ENCODE measurements around the gene TOP1.

Gene TOP1

DNA sequence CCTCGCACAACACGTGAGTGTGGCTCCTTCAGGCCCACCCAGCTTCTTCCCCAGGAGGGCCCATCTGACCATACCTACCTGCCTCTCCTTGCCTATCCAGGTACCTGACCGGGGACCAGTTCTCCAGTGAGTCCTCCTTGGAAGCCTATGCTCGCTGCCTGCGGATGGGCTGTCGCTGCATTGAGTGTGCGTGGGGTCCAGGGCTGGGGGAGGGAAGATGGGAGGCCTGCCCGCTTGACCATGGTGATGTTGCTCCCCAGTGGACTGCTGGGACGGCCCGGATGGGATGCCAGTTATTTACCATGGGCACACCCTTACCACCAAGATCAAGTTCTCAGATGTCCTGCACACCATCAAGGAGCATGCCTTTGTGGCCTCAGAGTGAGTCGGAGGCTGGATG is 135.2 kb downstream of the TOP1 start:
- Mint-ChIP-seq H3K4me3 (no peak overlapping the region), H3K4me1 (peaks cover 98% of the 10 kb centered on the region), H3K27ac (peak overlapping the region; percentile 70 to 82), H3K27me3 (no peaks in the 10 kb centered on the region), H3K9me3 (no peaks in the 10 kb centered on the region)
- no peak for ATAC-seq
- DNase-seq, result no peak

DNA sequence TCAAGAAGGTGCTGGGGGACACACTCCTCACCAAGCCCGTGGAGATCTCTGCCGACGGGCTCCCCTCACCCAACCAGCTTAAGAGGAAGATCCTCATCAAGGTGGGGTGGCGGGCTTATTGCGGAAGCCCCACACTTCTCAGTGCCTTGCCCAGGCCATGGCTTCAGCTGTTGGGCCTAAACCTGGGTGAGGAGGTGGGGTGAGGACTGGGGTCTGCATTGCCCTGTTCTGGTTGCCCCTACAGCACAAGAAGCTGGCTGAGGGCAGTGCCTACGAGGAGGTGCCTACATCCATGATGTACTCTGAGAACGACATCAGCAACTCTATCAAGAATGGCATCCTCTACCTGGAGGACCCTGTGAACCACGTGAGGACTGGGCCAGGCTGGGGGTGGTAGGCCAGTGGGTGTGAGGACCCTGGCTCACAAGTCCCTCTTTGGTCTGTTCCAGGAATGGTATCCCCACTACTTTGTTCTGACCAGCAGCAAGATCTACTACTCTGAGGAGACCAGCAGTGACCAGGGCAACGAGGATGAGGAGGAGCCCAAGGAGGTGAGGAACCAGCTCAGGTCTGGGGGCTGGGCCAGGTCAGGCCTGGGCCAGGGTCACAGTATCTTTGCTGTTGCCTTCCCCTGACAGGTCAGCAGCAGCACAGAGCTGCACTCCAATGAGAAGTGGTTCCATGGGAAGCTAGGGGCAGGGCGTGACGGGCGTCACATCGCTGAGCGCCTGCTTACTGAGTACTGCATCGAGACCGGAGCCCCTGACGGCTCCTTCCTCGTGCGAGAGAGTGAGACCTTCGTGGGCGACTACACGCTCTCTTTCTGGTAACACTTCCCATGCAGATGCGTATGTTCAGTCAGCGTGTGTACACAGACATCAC is 136.6 kb downstream of the TOP1 start:
- no peak overlapping the region for H3K4me3 Mint-ChIP-seq
- ATAC-seq, result no peak
- H3K27ac Mint-ChIP-seq, result peak overlapping the region in 1 of 2 donors; percentile 80
- no peak for DNase-seq
- peaks cover 97% of the 10 kb centered on the region for H3K4me1 Mint-ChIP-seq
- H3K9me3 Mint-ChIP-seq, result no peaks in the 10 kb centered on the region
- no peaks in the 10 kb centered on the region for H3K27me3 Mint-ChIP-seq

DNA sequence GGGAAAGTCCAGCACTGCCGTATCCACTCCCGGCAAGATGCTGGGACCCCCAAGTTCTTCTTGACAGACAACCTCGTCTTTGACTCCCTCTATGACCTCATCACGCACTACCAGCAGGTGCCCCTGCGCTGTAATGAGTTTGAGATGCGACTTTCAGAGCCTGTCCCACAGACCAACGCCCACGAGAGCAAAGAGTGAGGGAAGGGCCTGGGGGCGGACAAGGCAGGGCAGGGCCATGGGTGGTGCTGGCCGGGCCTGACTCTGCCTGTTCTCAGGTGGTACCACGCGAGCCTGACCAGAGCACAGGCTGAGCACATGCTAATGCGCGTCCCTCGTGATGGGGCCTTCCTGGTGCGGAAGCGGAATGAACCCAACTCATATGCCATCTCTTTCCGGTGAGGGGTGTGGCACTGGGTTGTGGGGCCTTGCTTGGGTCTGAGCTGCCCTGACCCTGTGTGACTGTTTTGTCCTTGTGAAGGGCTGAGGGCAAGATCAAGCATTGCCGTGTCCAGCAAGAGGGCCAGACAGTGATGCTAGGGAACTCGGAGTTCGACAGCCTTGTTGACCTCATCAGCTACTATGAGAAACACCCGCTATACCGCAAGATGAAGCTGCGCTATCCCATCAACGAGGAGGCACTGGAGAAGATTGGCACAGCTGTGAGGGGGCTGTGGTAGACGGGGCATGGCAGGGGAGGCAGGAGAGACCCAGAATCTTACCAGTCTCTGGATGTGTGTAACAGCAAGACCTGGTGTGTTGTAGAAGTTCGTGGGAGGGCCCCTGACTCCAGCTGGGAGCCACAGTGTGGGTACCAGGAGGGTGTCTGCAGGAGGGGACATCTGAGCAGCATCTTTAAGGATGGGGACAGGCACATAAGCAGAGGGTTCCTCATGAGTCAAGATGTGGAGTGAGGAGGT is 137.8 kb downstream of the TOP1 start:
- DNase-seq, result no peak
- no peaks in the 10 kb centered on the region for H3K9me3 Mint-ChIP-seq
- H3K4me1 Mint-ChIP-seq, result peaks cover 97% of the 10 kb centered on the region
- H3K4me3 Mint-ChIP-seq, result no peak overlapping the region
- H3K27me3 Mint-ChIP-seq, result no peaks in the 10 kb centered on the region
- peak overlapping the region; percentile 89 to 93 for H3K27ac Mint-ChIP-seq
- no peak for ATAC-seq

DNA sequence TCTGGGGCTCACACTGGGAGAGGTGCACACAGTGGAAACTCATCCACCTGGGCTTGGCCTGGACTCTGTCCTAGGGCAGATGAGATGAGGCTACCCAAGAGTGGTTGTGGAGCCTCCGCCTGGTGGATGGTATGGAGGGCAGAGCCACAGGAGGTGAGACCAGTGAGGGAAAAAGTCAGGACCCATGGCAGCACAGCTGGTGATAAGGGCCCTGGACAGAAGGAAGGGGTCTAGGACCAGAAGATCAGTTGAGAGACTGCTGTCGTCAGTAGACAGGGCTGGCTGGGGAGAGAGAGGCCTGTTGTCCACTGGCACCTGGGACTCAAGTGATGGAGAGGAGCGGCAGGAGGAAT is 138.5 kb downstream of the TOP1 start:
- no peaks in the 10 kb centered on the region for H3K27me3 Mint-ChIP-seq
- H3K27ac Mint-ChIP-seq, result peak overlapping the region; percentile 86 to 93
- DNase-seq (no peak), ATAC-seq (no peak)
- no peak overlapping the region for H3K4me3 Mint-ChIP-seq
- H3K9me3 Mint-ChIP-seq, result no peaks in the 10 kb centered on the region
- peaks cover 97% of the 10 kb centered on the region for H3K4me1 Mint-ChIP-seq

DNA sequence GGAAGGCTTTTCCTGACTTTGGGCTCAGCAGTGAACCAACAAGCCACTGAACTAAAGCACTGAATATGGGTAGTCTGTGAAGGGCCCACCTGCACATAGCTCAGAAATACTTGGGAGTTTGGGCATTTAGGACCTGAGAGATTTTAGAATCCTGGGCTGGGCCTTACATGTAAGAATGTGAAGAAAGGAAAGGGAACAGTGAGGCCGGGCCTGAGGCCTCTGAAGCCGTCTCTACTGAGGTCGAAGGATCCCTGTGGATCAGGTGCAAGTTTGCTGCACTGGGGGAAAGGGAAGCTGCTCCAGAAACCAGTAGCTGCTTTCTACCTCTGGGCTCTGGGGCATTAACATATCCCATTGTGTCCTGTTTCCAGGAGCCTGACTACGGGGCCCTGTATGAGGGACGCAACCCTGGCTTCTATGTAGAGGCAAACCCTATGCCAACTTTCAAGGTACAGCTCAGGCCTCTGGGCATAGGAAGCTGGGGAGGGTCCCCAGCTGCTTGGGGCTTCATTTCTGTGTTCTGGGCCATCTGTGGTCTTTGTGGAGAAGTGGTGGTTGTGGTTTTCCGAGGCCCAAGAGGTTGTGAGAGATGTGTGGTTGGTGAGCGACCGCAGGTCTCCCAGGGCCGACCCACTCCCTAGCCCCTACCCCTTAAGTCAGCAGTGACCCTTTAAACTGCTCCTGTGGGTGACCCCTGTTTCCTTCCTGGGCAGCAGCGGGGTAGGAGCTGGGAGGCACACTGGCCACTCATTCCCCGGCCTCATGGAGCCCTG is 139.0 kb downstream of the TOP1 start:
- DNase-seq (no peak), ATAC-seq (peak; percentile 28)
- peak overlapping the region; percentile 62 to 86 for H3K27ac Mint-ChIP-seq
- peaks cover 96% of the 10 kb centered on the region for H3K4me1 Mint-ChIP-seq
- no peaks in the 10 kb centered on the region for H3K27me3 Mint-ChIP-seq
- no peaks in the 10 kb centered on the region for H3K9me3 Mint-ChIP-seq
- no peak overlapping the region for H3K4me3 Mint-ChIP-seq

DNA sequence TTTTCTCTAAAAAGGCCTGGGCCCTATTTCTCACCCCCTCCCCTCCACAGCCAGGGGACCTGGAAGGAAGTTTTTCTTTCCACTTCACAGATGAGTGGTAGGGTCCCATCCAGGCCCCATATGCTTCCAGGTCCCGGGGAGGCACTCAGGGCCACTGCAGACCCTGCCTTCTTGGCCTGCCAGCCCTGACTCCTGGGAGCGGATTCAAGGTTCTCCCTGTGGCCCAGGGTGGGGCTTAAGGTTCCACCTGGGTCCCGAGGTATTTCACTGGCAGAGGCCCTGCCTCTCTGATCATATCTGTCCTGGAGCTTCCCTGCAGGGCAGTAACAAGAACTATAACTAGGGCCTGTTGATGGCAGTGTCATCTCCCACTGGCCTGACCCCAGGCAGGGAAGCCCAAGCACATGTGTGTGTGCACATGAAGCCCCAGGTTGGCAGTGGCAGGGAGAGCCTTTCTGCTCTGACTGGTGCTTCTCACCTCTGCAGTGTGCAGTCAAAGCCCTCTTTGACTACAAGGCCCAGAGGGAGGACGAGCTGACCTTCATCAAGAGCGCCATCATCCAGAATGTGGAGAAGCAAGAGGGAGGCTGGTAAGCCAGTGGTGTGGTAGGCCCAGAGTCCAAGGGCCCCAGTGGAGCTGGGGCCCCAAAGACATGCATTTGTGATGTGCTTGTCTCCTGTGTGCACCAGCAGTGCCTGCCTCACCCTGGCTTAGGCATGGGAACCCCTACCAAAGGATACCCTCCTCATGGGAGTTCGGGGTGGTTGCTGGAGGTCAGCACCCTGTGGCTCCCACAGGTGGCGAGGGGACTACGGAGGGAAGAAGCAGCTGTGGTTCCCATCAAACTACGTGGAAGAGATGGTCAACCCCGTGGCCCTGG is 139.9 kb downstream of the TOP1 start:
- Mint-ChIP-seq H3K27ac (peak overlapping the region; percentile 16 to 62), H3K4me1 (peaks cover 96% of the 10 kb centered on the region), H3K9me3 (no peaks in the 10 kb centered on the region), H3K4me3 (no peak overlapping the region), H3K27me3 (no peaks in the 10 kb centered on the region)
- ATAC-seq, result no peak
- no peak for DNase-seq

DNA sequence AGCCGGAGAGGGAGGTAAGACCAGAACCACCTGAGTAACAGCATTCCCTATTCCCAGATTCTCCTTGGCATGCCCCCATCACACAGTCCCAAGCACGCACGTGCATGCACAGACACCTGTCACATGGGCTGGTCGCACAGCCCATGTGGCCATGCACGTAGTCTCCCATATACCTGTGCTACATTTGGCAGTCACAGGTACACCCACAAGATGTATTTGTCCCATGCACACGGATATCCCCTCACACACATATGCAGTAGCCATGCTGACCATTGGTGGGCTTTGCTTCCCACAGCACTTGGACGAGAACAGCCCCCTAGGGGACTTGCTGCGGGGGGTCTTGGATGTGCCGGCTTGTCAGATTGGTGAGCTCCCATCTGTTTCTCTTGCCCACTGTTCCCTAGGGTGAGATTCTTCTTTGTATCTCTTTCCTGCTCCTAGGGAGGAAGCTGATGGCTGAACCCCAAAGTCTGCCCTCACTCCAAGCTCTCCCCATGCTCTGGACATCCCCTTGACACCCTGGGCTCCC is 140.6 kb downstream of the TOP1 start:
- ATAC-seq, result no peak
- peak overlapping the region; percentile 29 to 65 for H3K27ac Mint-ChIP-seq
- H3K4me3 Mint-ChIP-seq, result no peak overlapping the region
- no peaks in the 10 kb centered on the region for H3K27me3 Mint-ChIP-seq
- peaks cover 95% of the 10 kb centered on the region for H3K4me1 Mint-ChIP-seq
- no peaks in the 10 kb centered on the region for H3K9me3 Mint-ChIP-seq
- no peak for DNase-seq

DNA sequence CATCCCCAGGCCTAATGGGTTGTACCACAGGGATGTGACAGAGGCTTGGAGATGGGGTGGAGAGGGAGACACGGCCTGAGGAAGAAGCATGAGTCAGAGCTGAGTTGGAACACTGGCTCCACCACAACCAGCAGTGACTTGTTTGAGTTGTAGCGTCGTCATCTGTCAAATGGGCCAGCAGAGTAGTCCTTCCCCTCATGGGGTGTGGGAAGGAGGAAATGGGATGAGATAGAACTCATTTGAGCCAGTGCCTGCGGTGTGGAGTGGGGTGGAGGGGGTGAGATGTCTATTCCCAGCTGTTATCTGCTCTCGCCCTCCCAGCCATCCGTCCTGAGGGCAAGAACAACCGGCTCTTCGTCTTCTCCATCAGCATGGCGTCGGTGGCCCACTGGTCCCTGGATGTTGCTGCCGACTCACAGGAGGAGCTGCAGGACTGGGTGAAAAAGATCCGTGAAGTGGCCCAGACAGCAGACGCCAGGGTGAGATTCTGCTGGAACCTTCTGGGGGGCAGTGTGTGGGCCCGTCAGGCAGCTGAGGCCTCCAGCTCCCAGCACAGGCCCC is 141.2 kb downstream of the TOP1 start:
- DNase-seq, result no peak
- H3K9me3 Mint-ChIP-seq, result no peaks in the 10 kb centered on the region
- no peak for ATAC-seq

DNA sequence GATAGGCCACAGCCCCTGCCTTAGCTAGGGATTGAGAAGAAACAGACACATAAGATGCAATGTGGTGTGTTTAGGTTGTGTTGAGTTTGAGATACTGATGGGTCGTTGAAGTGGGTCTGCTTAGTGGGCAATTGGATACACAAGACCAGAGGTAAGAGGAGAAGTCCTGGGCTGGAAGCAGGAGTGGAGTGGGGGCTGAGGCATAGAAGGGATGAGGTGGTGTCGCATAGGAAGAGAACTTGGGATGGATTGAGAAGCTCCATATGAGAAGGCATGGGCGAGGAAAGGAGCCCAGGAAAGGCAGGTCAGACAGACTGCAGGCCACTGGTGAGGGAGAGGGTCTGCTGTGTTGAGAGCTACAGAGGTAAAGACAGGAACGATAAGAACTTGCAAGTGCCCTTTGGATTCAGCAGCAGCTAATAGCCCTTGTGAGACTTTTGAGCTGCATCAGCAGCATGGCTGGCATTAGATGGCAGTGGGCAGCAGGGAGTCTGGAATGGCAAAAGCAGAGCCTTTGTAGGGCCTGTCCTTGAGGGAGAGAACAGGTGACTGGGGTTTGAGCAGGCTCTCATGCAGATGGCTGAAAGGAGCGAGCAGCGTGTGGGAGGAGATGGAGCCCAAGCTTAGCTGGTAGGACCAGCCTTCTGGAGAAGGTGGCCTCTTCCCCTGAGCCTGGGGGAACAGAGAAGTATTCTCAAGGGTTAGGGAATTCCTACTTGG is 141.9 kb downstream of the TOP1 start:
- DNase-seq, result no peak
- no peak for ATAC-seq
- no peaks in the 10 kb centered on the region for H3K27me3 Mint-ChIP-seq
- H3K4me3 Mint-ChIP-seq, result no peak overlapping the region
- peak overlapping the region; percentile 29 to 92 for H3K27ac Mint-ChIP-seq
- peaks cover 89% of the 10 kb centered on the region for H3K4me1 Mint-ChIP-seq
- H3K9me3 Mint-ChIP-seq, result no peaks in the 10 kb centered on the region

More for the DNA sequence above, 141.2 kb downstream of the TOP1 start:
- no peak overlapping the region for H3K4me3 Mint-ChIP-seq
- peaks cover 93% of the 10 kb centered on the region for H3K4me1 Mint-ChIP-seq
- H3K27me3 Mint-ChIP-seq, result no peaks in the 10 kb centered on the region
- H3K27ac Mint-ChIP-seq, result peak overlapping the region in 1 of 2 donors; percentile 29

DNA sequence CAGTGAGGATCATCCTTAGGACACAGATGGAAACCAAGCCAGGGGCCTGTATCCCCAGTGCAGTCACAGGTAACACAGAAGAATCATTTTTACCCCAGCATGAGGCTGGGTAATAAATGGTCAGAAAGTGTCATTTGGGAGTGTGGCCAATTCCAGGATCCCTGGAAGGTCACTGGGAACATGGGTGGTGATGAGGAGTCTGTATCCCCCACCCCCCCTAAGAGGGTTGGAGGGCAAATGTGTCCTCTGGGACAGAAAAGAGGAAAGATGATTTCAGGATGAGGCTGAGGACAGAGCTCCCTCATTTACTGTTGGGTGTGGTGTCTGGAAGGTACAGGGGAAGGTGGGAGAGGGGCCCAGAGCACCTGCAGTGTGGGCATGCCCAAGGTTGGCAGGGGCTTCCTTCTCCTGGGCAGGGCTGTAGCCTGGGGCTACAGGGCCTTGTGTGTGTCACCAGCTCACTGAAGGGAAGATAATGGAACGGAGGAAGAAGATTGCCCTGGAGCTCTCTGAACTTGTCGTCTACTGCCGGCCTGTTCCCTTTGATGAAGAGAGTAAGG is 143.2 kb downstream of the TOP1 start:
- no peaks in the 10 kb centered on the region for H3K9me3 Mint-ChIP-seq
- H3K4me3 Mint-ChIP-seq, result no peak overlapping the region
- no peaks in the 10 kb centered on the region for H3K27me3 Mint-ChIP-seq
- DNase-seq (no peak), ATAC-seq (no peak)
- peak overlapping the region; percentile 34 to 95 for H3K27ac Mint-ChIP-seq
- peaks cover 77% of the 10 kb centered on the region for H3K4me1 Mint-ChIP-seq

DNA sequence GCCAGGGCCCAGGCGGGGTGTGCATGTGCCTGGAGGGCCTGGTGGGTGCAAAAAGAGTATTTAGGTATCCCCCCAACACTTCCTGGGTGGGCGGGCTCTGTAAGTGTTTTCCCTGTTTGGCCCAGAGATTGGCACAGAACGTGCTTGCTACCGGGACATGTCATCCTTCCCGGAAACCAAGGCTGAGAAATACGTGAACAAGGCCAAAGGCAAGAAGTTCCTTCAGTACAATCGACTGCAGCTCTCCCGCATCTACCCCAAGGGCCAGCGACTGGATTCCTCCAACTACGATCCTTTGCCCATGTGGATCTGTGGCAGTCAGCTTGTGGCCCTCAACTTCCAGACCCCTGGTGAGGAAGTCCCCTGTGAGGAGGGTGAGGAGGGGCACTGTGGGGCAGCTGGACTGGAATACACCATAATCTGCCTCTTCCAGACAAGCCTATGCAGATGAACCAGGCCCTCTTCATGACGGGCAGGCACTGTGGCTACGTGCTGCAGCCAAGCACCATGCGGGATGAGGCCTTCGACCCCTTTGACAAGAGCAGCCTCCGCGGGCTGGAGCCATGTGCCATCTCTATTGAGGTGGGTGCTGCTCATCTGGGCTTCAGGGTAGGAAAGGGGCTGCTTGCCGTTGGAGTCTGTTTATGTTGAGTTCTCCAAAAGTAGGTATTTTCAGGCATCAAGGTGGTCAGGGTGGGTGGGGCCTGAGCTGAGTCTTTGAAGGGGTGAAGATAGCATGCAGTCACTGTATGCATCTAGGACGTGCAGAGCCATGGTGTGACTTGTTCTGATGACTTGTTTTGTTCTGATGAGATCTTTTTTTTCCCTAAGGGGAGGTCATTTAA is 143.9 kb downstream of the TOP1 start:
- Mint-ChIP-seq H3K4me3 (no peak overlapping the region), H3K27ac (peak overlapping the region in 1 of 2 donors; percentile 95), H3K4me1 (peaks cover 70% of the 10 kb centered on the region), H3K27me3 (no peaks in the 10 kb centered on the region), H3K9me3 (no peaks in the 10 kb centered on the region)
- ATAC-seq, result peak; percentile 48
- peak in 1 of 2 donors; percentile 7 for DNase-seq

DNA sequence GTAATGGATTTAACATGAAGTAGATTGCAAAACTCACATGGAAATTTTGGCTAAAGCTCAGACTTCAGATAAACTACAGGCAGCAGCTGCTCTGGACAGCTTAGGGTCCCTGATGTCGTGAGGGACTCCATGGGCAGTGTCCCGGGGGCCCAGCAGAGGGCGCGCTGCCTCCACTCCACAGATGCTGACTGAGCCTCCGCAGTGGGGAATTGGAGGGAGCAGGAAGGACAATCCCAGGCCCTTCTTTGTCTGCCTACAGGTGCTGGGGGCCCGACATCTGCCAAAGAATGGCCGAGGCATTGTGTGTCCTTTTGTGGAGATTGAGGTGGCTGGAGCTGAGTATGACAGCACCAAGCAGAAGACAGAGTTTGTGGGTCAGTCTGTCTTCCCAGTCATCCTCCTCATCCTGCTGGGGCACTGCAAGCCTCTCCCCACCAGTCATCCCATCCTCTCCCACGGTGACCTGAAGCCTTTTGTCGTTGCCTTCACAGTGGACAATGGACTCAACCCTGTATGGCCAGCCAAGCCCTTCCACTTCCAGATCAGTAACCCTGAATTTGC is 144.6 kb downstream of the TOP1 start:
- H3K9me3 Mint-ChIP-seq, result no peaks in the 10 kb centered on the region
- ATAC-seq (peak; percentile 84), DNase-seq (peak; percentile 55 to 59)
- H3K4me3 Mint-ChIP-seq, result no peak overlapping the region
- H3K27ac Mint-ChIP-seq, result peak overlapping the region; percentile 71 to 76
- peaks cover 62% of the 10 kb centered on the region for H3K4me1 Mint-ChIP-seq
- no peaks in the 10 kb centered on the region for H3K27me3 Mint-ChIP-seq
